K562 (cell line): ENCODE results near the gene SON. TPM values are rescaled to one million over a fixed set of nuclear protein-coding genes. Genes with fewer than 3 reads are reported as not detected.

Experiments
- BRD4 ChIP-seq: fragments of 200-600 bp; sonication (generic); IDR thresholded peaks from 2 replicates; pipeline ENCODE4 v1.6.1; 2017; ENCODE audit warnings: inconsistent platforms
- BRF2 ChIP-seq: IDR thresholded peaks from 3 replicates; pipeline ENCODE4 v1.6.1; 2011; ENCODE audit warnings: borderline replicate concordance, mild to moderate bottlenecking; ENCODE audit not compliant: insufficient read length, insufficient read depth
- CHAMP1 ChIP-seq: fragments of 450-650 bp; IDR thresholded peaks from 2 replicates; pipeline ENCODE4 v1.6.1; 2016; ENCODE audit warnings: mild to moderate bottlenecking
- CSDE1 ChIP-seq, 2 experiments: fragments of 450-650 bp; IDR thresholded peaks; 2 replicates each; pipeline ENCODE4 v1.6.1; 2016; ENCODE audit warnings: mild to moderate bottlenecking in 1 of 2
- DIDO1 ChIP-seq: fragments of 450-650 bp; IDR thresholded peaks from 2 replicates; pipeline ENCODE4 v1.6.1; 2016; ENCODE audit warnings: low read depth, missing biosample characterization, missing genetic modification characterization
- E2F4 ChIP-seq: sonication (generic); formaldehyde crosslinking; IDR thresholded peaks from 2 replicates; pipeline ENCODE4 v1.8.0; 2022; ENCODE audit warnings: mild to moderate bottlenecking, low read depth, missing genetic modification reagents
- GABPB1 ChIP-seq: sonication (generic); formaldehyde crosslinking; IDR thresholded peaks from 2 replicates; pipeline ENCODE4 v1.8.0; 2022; ENCODE audit warnings: mild to moderate bottlenecking, missing genetic modification reagents
- MCM7 ChIP-seq, 2 experiments: fragments of 450-650 bp; IDR thresholded peaks; 2 replicates each; pipeline ENCODE4 v1.6.1; 2016 to 2018
- NR3C1 ChIP-seq: sonication (generic); formaldehyde crosslinking; IDR thresholded peaks from 2 replicates; pipeline ENCODE4 v1.8.1; 2022; ENCODE audit warnings: missing genetic modification reagents
- RAD21 ChIP-seq, 2 experiments: fragments of 250-450 bp in 1 of 2; fragments of 450-650 bp in 1 of 2; sonication (Bioruptor Pico) in 1 of 2; formaldehyde crosslinking in 1 of 2; IDR thresholded peaks in 1 of 2; conservative IDR thresholded peaks in 1 of 2; 2 replicates each; pipeline versions ENCODE4 v1.4.0 to v1.8.0; 2020 to 2022; ENCODE audit warnings: mild to moderate bottlenecking in 2 of 2, moderate library complexity in 1 of 2
- SMARCA4 ChIP-seq: fragments of 450-650 bp; IDR thresholded peaks from 2 replicates; pipeline ENCODE4 v1.6.1; 2016
- ZNF212 ChIP-seq: fragments of 450-650 bp; formaldehyde crosslinking; IDR thresholded peaks from 2 replicates; pipeline ENCODE4 v1.4.0; 2020; ENCODE audit warnings: mild to moderate bottlenecking
- ZNF699 ChIP-seq: fragments of 250-450 bp; sonication (Bioruptor Pico); IDR thresholded peaks from 2 replicates; pipeline ENCODE4 v1.8.0; 2021; ENCODE audit warnings: mild to moderate bottlenecking, moderate library complexity; ENCODE audit not compliant: insufficient replicate concordance
- polyA plus RNA-seq, 8 experiments: library from polyadenylated mRNA; depleted of rRNA in 4 of 8; stranded (reverse) in 5 of 8; unstranded in 3 of 8; fragments of >200 nt; fragmentation: Nextera tagmentation in 2 of 8; fragmentation: Illumina TruSeq in 1 of 8; extraction: Ambion mirVana in 2 of 8; extraction: Trizol in 1 of 8; gene quantifications; 2 replicates each; pipeline versions ENCODE4 v1.2.1 to v1.2.3, GENCODE V29; 2011 to 2014; ENCODE audit warnings: inconsistent platforms in 1 of 8, missing spikeins in 1 of 8
- total RNA-seq, 7 experiments: library from RNA; depleted of rRNA in 6 of 7; stranded (reverse); fragments of >200 nt in 6 of 7; fragmentation: Illumina TruSeq in 2 of 7; extraction: Trizol in 2 of 7; gene quantifications; 2 replicates each; pipeline versions ENCODE4 v1.2.1 to v1.2.3, GENCODE V29; 2011 to 2021; ENCODE audit warnings: low replicate concordance in 1 of 7
- TF ChIP-seq, protein P1 (sequence below): sonication (generic); formaldehyde crosslinking; IDR thresholded peaks from 2 replicates; pipeline ENCODE4 v1.8.0; 2022; ENCODE audit warnings: missing genetic modification reagents, mild to moderate bottlenecking, borderline replicate concordance
- TF ChIP-seq, protein P2 (sequence below): fragments of 250-450 bp; sonication (Bioruptor Pico); IDR thresholded peaks from 2 replicates; pipeline ENCODE4 v1.4.0; 2020

SON gene
- total and polyA plus RNA-seq, 9 of the 15 experiments (the other 6 are each of a cell fraction or from before 2014, with no cell fraction given), result 105 to 742 (median 187) TPM

GRCh38 chr21:33584455-33584854 lies 41.6 kb downstream of the SON start (continued):
- no peak for TF ChIP-seq ZNF699
- TF ChIP-seq GABPB1 (CRISPR knock-in tag), result no peak
- TF ChIP-seq, protein P1, sequence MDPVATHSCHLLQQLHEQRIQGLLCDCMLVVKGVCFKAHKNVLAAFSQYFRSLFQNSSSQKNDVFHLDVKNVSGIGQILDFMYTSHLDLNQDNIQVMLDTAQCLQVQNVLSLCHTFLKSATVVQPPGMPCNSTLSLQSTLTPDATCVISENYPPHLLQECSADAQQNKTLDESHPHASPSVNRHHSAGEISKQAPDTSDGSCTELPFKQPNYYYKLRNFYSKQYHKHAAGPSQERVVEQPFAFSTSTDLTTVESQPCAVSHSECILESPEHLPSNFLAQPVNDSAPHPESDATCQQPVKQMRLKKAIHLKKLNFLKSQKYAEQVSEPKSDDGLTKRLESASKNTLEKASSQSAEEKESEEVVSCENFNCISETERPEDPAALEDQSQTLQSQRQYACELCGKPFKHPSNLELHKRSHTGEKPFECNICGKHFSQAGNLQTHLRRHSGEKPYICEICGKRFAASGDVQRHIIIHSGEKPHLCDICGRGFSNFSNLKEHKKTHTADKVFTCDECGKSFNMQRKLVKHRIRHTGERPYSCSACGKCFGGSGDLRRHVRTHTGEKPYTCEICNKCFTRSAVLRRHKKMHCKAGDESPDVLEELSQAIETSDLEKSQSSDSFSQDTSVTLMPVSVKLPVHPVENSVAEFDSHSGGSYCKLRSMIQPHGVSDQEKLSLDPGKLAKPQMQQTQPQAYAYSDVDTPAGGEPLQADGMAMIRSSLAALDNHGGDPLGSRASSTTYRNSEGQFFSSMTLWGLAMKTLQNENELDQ (CRISPR knock-in tag), result no peak
- no peak for TF ChIP-seq MCM7 (IDR thresholded peaks at IDR 0.05)
- no peak for TF ChIP-seq E2F4 (CRISPR knock-in tag)
- TF ChIP-seq BRF2, result no peak
- 0 out of 4 replicates have a peak, but pooled peaks of 1 of the 2 experiments have one; percentile 7 for TF ChIP-seq RAD21 (CRISPR knock-in tag; conservative IDR thresholded peaks at IDR 0.05 in 1 of 2, IDR thresholded peaks at IDR 0.05 in 1 of 2)
- TF ChIP-seq BRD4, result no peak
- TF ChIP-seq ZNF212, result no peak
- TF ChIP-seq NR3C1, result no peak
- TF ChIP-seq CSDE1 (IDR thresholded peaks at IDR 0.05), result no peak
- peak; percentile 21; the same call in 1 of the 2 replicates for TF ChIP-seq SMARCA4
- TF ChIP-seq DIDO1 (tag), result no peak
- TF ChIP-seq CHAMP1, result 0 out of 2 replicates have a peak, but pooled peaks have one; percentile 39
- TF ChIP-seq, protein P2, sequence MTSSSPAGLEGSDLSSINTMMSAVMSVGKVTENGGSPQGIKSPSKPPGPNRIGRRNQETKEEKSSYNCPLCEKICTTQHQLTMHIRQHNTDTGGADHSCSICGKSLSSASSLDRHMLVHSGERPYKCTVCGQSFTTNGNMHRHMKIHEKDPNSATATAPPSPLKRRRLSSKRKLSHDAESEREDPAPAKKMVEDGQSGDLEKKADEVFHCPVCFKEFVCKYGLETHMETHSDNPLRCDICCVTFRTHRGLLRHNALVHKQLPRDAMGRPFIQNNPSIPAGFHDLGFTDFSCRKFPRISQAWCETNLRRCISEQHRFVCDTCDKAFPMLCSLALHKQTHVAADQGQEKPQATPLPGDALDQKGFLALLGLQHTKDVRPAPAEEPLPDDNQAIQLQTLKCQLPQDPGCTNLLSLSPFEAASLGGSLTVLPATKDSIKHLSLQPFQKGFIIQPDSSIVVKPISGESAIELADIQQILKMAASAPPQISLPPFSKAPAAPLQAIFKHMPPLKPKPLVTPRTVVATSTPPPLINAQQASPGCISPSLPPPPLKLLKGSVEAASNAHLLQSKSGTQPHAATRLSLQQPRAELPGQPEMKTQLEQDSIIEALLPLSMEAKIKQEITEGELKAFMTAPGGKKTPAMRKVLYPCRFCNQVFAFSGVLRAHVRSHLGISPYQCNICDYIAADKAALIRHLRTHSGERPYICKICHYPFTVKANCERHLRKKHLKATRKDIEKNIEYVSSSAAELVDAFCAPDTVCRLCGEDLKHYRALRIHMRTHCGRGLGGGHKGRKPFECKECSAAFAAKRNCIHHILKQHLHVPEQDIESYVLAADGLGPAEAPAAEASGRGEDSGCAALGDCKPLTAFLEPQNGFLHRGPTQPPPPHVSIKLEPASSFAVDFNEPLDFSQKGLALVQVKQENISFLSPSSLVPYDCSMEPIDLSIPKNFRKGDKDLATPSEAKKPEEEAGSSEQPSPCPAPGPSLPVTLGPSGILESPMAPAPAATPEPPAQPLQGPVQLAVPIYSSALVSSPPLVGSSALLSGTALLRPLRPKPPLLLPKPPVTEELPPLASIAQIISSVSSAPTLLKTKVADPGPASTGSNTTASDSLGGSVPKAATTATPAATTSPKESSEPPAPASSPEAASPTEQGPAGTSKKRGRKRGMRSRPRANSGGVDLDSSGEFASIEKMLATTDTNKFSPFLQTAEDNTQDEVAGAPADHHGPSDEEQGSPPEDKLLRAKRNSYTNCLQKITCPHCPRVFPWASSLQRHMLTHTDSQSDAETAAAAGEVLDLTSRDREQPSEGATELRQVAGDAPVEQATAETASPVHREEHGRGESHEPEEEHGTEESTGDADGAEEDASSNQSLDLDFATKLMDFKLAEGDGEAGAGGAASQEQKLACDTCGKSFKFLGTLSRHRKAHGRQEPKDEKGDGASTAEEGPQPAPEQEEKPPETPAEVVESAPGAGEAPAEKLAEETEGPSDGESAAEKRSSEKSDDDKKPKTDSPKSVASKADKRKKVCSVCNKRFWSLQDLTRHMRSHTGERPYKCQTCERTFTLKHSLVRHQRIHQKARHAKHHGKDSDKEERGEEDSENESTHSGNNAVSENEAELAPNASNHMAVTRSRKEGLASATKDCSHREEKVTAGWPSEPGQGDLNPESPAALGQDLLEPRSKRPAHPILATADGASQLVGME (CRISPR knock-in tag), result no peak
